HG03139 (cell line): ENCODE data around the gene BTBD19.
"Not testable (repeated sequence)": the region's sequence is repeated elsewhere in the genome, so short reads cannot be mapped to it uniquely, and the experiment has no call there.

Source experiments
- ATAC-seq: cut with Tn5 transposase; IDR thresholded peaks from one replicate; pipeline ENCODE4 v1.9.1; 2021; ENCODE audit not compliant: unreplicated experiment

The BTBD19 gene

DNA sequence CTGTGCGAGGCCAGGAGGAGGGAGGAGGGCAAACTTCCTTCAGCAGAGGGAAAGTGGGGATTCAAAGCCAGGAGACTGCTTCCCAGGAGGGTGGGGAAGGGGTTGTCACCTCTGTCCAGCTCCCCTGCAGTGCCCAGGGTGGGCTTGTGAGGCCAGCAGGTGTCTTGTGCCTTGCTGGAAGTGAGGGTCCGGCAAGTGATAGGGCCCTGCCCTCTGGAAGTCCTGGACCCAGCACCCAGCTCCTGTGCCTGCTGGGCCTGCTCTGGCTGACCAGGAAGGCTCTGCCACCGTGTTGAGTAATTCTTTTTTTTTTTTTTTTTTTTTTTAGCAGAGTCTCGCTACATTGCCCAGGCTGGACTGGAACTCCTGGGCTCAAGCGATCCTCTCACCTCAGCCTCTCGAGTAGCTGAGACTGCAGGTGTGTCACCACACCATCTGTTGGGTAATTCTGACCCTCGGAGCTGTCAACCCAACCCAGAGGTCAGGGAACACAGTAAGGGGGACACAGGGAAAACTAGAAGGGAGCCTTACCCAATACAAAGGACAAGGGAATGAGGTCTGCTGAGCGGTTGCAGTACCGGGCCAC, 21.4 kb upstream of the BTBD19 start:
- no peak for ATAC-seq

DNA sequence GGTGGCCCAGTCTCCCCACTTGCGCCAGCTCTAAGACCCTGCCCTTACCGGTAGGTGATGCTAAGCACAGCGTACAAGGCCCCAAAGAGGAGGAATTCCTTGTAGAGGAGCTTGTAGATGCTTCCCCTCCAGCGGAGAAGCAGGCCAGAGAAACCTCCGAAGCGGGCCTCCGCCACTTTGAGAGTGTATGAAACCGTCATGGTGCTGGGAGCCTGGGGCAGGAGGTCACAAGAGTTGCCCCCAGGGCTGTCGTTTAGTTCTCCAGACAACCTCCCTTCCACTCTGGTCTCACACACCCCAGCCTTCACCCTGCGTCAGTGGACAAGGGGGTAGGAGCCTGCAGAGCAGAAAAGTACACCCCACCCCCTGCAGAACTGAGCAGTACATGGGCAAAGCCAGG, 20.8 kb upstream of the BTBD19 start:
- no peak for ATAC-seq

DNA sequence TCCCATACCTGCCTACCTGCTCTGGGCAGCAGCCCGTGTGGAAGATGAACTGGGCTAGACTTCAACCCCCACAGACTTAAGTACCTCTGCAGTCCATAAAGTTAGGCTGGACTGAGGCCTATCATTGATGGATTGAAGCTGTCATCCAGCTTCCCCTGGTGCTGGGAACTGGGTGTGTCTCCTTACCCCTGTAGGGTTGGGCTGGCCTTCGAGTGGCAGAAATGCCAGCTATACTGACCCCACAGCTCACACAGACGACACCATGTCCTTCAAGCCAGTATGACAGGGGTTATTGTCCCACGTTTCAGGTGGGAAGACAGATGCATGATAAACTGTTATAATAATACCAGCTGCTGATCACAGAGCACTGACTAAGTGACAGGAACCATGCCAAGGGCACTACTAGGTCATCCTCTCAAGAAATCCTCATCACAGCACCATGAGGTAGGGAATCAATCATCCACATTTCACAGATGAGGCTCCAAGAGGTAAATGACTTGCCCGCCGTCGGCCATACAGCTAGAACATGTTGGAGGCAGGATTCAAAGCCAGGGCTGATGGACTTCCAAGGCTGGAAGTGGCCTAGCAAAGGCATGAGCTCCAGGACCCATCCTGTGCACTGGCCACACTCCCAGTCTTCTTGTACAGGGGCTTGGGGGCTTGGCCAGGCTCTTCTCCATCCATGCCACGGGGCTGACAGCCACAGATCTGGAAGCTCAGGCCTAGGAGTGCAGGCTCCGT, 20.0 kb upstream of the BTBD19 start, which contains the start of gene BEST4:
BEST4 (minus strand) TSS at position 51 of the 741 bp plus-strand sequence. CDS start 465 bp downstream, outside the sequence.
- ATAC-seq, result no peak

DNA sequence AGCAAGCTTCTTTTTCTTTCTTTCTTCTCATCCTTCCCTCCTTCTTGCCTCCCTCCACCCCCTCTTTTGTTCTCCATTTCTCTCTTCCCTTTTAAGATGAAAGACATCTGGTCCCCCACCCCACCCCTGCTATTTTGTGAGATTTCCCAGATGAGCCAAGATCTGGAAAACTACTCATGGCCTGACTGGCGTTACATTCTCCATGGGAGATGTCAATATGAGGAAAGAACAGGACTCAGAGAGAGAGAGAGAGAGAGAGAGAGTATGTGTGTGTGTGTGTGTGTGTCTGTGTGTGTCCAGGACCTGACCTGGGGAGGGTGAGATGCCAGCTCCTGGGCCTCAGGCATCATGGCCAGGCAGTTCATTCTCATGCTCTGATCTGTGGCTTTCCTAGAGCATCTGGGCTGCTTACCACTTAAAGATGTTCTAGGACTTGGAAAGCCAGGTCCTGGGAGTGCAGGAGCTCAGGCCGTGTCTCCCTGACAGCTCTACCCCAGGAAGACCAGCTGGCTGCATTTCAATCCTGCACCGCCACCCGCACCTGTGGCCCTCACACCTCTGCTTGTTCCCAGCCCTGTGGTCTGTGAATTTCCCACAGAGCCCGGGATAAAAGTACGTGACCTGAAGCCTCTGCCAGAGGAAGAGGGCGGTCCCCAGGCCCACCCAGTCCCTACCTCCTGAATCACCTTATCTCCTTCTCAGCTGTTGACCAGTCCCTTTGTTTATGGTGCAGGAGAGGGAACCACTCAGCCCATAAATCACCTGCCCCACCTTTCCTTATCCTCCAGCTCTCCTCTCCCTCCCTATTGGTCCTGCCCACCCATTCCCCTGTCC, 17.1 kb upstream of the BTBD19 start:
- no peak for ATAC-seq

DNA sequence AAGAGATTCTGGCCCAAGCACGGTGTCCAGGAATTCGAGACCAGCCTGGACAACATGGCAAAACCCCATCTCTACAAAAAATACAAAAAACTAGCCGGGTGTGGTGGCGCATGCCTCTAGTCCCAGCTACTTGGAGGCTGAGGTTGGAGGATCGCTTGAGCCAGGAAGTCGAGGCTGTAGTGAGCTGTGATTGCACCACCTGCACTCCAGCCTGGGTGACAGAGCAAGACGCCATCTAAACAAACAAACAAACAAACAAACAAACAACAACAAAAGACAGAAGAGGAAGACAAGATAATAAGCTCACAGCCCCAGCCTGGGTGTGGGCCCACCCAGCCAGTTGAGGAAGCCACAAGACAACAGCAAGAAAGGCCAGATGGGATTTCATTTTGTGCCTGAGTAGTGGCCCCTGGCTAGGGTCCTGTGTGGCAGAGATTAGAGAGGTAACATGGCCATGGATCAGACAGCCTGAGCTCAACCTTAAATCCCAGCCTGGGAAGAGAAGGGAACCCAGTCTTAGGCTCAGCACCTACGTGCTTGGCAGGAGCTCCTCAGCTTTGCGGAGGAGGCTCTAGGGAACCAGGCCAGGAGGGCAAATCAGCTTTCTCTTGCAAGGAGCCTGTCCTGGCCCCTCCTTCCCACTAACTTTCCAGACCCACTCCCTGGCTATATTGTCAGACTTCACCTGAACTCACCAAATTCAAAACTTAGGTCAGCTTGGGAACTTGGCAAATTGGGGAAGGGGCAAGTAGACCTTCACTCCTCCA, 15.4 kb upstream of the BTBD19 start:
- ATAC-seq, result no peak

DNA sequence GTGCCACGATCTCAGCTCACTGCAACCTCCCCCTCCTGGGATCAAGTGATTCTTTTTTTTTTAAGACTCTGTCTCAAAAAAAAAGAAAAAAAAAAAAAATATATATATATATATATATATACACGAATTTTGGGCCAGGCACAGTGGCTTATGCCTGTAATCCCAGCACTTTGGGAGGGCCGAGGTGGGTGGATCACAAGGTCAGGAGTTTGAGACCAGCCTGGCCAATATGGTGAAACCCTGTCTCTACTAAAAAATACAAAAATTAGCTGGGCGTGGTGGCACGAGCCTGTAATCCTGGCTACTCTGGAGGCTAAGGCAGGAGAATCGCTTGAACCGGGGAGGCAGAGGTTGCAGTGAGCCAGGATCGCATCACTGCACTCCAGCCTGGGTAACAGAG, 10.4 kb upstream of the BTBD19 start:
- not testable (repeated sequence) for ATAC-seq

DNA sequence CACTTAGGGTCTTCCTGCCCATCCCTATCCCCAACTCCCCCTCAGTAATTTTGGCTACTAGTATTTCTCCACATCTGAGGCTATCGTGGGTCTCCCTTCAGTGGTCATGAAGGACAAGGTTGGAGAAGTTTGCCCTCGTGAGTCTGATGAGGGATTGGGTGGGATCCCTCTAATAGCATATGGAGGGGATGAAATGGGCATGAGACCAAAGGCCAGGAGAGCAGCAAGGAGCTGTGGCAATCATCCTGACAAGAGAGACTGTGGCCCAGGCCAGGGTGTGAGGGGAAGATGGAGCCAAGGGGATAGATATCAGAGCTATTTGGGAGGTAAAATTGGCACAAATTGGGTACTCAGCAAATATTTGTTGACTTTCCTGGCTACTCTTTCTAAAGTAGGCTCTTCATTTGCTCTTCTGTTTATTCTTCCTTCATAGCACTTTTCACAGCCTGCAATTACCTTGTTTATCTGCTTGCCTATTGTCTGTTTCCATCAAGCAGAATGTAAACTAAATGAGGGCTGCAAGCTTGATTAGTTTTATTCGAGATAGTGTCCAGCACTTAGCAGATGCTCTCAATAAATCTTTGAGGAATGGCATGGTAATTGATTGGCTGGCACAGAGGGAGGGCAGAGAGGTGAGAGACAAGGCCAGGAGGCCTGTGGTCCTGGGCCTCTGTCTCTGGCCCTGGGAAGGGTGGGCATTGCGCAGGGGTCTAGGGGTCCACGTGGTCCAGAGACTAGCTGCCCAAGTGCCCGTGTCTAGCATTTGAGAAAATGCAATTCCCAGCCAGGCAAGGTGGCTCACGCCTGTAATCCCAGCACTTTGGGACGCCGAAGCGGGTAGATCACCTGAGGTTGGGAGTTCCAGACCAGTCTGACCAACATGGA, 9.6 kb upstream of the BTBD19 start:
- no peak for ATAC-seq

DNA sequence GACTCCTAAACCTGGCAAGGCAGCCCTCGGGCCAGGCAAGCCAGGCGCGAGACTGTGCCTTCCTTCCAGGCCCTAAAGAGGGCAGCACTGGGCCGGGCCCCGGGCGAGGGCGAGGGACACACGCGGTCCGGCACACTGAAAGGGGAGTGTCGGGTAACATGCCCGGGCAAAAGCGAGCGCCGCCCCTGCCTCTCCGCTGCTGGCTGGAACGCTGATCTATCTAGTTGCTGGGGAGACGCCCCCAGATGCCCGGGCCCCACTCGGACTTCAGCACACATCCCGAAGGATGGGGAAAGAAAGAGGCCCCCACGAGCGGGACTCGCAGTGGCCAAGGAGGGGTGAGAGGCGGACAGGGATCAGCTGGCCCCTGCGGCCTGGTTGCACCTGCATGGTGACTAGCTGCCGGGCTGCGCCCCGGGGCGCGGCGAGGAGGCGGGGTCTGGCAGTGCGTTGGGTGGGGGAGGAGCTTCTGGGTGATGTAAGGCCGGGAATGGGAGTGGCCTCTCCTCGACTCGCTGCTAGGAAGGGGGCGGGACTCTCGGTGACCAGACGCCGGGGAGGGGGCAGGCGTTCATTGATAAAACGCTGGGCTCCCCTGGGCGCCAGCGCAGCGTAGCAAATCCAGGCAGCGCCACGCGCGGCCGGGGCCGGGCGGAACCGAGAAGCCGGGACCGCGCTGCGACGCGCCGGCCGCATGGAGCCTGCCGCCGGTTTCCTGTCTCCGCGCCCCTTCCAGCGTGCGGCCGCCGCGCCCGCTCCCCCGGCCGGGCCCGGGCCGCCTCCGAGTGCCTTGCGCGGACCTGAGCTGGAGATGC, 8.3 kb upstream of the BTBD19 start, which contains the start of gene PLK3:
PLK3 (plus strand) TSS at position 608 of the 815 bp plus-strand sequence; CDS start at position 695, 87 bp downstream.
- peak; percentile 79 for ATAC-seq

DNA sequence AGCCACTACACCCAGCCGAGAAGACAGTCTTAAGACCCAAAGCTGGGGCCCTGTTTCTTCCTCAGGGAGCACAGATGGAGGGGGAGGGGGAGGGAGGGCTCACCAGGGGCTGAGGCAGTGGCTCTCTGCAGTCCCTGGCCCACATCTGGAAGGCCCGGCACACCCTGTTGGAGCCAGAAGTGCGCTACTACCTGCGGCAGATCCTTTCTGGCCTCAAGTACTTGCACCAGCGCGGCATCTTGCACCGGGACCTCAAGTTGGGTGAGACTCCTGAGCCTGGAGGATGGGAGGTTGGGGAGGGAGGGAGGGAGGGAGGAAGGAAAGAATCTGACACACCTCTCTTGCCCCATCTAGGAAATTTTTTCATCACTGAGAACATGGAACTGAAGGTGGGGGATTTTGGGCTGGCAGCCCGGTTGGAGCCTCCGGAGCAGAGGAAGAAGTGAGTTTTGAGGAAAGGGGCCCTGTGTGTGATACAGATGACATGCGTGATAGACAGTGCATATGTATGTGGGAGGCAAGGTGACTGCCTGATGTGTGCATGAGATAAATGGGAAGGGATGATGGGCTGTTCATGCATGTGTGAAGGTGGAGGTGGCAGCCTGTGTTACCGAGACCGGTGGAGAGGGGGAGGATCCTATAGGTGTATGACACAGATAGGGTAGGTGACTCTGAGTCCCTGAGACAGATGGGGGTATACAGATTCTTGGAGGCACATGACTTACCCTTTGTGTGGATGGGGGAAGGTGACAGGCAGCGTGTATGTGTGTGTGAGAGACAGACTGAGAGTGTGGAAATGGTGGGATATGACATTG, 6.6 kb upstream of the BTBD19 start:
- no peak for ATAC-seq

DNA sequence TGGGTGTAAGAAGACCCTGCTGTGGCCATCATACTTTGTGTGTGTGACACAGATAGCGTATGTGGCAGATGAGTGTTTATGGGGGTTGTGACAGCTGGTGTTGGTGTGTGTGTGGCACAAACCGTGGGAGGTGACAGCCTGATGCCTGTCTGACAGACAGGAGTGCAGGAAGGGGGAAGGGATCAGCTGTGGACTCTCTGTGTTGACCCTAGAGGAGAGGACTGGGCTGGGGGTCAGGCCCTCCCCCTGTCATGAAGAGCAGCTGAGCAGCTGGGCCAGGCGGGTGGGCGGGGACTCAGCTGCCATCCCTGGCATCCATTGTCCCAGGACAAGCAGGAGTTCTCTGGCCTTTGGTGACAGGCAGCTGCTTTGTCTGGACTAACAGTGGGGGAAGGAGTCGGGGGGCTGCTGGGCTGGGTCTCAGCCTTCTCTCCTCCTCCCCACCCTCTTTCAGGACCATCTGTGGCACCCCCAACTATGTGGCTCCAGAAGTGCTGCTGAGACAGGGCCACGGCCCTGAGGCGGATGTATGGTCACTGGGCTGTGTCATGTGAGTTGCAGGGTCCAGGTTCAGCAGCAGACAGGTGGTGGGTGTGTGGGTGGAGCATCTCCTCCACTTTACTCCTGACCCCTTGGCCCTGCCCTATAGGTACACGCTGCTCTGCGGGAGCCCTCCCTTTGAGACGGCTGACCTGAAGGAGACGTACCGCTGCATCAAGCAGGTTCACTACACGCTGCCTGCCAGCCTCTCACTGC, 5.8 kb upstream of the BTBD19 start:
- no peak for ATAC-seq

DNA sequence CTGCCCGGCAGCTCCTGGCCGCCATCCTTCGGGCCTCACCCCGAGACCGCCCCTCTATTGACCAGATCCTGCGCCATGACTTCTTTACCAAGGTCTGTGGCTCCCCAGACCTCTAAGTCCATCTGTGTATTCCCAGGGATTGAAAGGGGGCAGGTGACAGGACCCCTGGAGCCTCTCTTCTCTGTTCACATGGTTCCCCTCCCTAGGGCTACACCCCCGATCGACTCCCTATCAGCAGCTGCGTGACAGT, 5.3 kb upstream of the BTBD19 start:
- no peak for ATAC-seq

DNA sequence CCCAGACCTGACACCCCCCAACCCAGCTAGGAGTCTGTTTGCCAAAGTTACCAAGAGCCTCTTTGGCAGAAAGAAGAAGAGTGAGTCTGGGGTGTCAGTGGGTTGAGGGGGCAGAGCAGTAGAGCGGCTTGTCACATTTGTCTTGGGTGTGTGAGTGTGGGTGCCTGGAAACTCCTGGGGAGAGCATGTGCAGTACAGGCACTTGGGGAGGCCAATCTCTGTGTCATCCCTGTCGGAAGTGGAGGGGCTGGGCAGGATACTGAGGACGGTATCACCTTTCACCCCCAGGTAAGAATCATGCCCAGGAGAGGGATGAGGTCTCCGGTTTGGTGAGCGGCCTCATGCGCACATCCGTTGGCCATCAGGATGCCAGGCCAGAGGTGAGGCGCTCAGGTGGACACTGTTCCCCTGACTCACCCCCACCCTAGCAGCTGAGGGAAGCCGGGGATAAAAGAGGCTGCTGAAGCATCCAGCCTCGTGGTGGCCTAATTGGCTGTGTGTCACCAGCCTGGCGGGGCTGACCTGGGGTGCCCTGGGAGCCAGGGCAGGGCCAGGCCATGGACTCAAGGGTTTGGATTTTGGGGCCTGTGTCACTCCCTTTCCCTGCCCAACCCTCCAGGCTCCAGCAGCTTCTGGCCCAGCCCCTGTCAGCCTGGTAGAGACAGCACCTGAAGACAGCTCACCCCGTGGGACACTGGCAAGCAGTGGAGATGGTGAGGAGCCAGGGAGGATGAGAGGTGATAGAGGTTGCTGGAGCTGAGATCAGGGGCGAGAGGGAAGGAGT, 4.8 kb upstream of the BTBD19 start:
- no peak for ATAC-seq

DNA sequence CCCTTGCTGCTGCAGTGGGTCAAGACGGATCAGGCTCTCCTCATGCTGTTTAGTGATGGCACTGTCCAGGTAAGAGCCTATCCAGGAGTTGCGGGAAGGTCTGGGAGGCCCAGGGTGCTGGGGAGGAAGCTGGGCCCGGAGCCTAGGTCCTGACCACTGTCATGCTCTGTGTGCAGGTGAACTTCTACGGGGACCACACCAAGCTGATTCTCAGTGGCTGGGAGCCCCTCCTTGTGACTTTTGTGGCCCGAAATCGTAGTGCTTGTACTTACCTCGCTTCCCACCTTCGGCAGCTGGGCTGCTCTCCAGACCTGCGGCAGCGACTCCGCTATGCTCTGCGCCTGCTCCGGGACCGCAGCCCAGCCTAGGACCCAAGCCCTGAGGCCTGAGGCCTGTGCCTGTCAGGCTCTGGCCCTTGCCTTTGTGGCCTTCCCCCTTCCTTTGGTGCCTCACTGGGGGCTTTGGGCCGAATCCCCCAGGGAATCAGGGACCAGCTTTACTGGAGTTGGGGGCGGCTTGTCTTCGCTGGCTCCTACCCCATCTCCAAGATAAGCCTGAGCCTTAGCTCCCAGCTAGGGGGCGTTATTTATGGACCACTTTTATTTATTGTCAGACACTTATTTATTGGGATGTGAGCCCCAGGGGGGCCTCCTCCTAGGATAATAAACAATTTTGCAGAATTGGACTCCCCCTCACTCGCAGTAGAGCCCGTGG, 2.9 kb upstream of the BTBD19 start:
- ATAC-seq, result no peak

DNA sequence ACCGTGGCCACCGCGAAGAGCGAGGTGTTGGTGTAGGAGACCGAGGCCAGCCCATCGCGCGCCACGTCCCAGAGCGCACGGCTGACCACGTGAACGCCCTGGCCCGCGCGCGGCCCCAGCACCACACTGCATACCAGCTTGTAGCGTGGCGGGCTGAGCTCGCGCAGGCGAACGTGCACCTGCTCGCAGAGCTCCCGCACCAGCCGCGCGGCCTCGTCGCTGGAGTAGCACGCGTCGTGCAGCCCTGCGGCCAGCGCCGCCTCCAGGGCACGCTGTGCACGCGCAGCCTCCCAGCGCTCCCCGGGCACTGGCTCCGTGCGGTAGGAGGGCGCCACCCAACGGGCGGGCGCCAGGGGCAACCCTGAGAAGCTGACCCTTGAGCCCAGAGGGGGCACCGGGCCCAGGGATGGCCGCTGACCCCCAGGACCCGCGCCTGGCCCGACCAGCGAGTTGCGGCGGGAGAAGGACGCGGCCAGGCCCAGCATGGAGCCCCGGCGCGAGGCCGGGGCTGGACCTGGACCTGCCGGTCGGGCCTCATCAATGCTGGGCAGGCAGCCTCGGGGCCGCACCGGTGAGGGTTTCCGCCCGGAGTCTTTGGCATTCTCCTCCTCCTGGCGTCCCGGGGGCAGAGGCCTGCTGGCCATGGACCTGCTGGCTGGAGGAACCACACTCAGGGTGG, 2.2 kb upstream of the BTBD19 start:
- ATAC-seq, result no peak

DNA sequence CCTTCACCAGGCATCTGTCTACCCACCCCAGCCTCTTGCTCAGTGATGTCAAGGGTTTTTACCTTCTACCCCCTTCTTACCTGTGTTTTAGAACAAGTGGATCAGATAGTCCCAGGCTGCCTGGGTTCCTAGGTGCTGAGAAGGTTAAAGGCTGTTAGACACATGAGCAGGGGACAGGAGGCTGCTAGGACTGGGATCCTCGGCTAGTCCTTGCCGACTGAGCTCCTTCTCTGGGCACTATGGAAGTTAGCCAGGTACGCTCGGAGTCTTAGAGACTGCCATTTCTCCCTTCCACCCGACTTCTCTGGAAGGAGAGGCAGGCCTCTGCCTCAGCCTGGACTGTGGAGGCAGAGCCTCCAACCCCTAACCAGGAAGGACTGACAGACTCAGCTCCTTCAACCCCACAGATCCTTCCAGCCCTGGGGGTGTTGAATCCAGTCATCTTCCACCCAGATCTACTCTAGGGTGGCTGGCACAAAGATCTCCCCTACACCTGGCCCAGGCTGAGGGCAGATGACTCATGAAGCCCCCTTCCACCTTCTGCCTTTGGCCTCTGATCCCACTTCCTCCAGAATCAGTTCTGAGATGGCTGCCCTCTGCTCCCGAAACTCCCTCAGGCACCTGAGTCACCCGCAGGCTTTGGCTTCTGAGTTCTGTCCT, 1.5 kb upstream of the BTBD19 start, which contains the start of gene DYNLT4:
DYNLT4 (minus strand) TSS at position 648 of the 660 bp plus-strand sequence. CDS start 683 bp downstream, outside the sequence.
- no peak for ATAC-seq
